Sigmoid colon (tissue), 7 donors: ENCODE data around the gene CHCHD6. TPM values are rescaled to one million over a fixed set of nuclear protein-coding genes. Genes with fewer than 3 reads are reported as not detected.

Experiments used
- DNase-seq: peaks from one replicate; pipeline ENCODE4 v3.0.0-alpha.2; 2019
- H3K27ac ChIP-seq, 4 donors: fragments of 200-600 bp; sonication (generic); one replicate each; pipeline ENCODE4 v1.5.1; 2016 to 2019; ENCODE audit warnings: mild to moderate bottlenecking in 1 of 4
- H3K27me3 ChIP-seq, 3 donors: fragments of 200-600 bp; sonication (generic); one replicate each; pipeline ENCODE4 v1.5.1; 2019; ENCODE audit warnings: mild to moderate bottlenecking in 1 of 3
- H3K36me3 ChIP-seq, 4 donors: fragments of 200-600 bp; sonication (generic); one replicate each; pipeline ENCODE4 v1.5.1; 2016 to 2019
- H3K4me1 ChIP-seq, 4 donors: fragments of 200-600 bp; sonication (generic); one replicate each; pipeline ENCODE4 v1.5.1; 2017 to 2019
- H3K4me3 ChIP-seq, 4 donors: fragments of 200-600 bp; sonication (generic); one replicate each; pipeline ENCODE4 v1.5.1; 2017 to 2019; ENCODE audit warnings: mild to moderate bottlenecking in 2 of 4, moderate library complexity in 1 of 4
- H3K9me3 ChIP-seq, 4 donors: fragments of 200-600 bp in 3 of 4; sonication (generic) in 3 of 4; one replicate each; pipeline versions ENCODE4 v1.5.1 to v1.6.1; 2013 to 2019
- CTCF ChIP-seq, 4 experiments: fragments of 450-650 bp in 3 of 4; fragments of 200-600 bp in 1 of 4; IDR thresholded peaks; one replicate each; pipeline ENCODE4 v1.5.1; 2016 to 2019; ENCODE audit warnings: antibody characterized with exemption in 4 of 4, mild to moderate bottlenecking in 3 of 4, moderate library complexity in 2 of 4
- EP300 ChIP-seq, 4 donors: sonication (generic); formaldehyde crosslinking; IDR thresholded peaks; one replicate each; pipeline ENCODE4 v1.6.1; 2017; ENCODE audit warnings: antibody characterized with exemption in 4 of 4
- POLR2A ChIP-seq, 2 donors: fragments of 450-650 bp; IDR thresholded peaks; one replicate each; pipeline ENCODE4 v1.6.1; 2016; ENCODE audit warnings: antibody characterized with exemption in 2 of 2, mild to moderate bottlenecking in 2 of 2, moderate library complexity in 2 of 2
- POLR2AphosphoS5 ChIP-seq, 4 donors: sonication (generic); formaldehyde crosslinking; IDR thresholded peaks; one replicate each; pipeline ENCODE4 v1.6.1; 2017; ENCODE audit warnings: antibody characterized with exemption in 4 of 4
- WGBS, 2 donors: extraction: QIAGEN DNeasy Blood & Tissue Kit; methylation state at CpG; one replicate each; pipeline ENCODE4 v1.1.7; 2013; 5-methylcytosine and 5-hydroxymethylcytosine counted together
- intact Hi-C: fragments of 100-400 bp; cut with DNase I; formaldehyde crosslinking; loops from one replicate; pipeline ENCODE4 v1.15.1; 2023
- polyA plus RNA-seq, 3 donors: library from polyadenylated mRNA; stranded (reverse); fragments of 200-250 nt; gene quantifications; one replicate each; pipeline ENCODE4 v1.2.3, GENCODE V29; 2013
- total RNA-seq, 4 donors: library from RNA; depleted of rRNA; stranded (reverse); fragments of >200 nt; gene quantifications; one replicate each; pipeline ENCODE4 v1.1.0, GENCODE V29; 2016
- donor health status: healthy with polysubstance abuse.
- donor health status: Bipolar disorder and iron deficiency.
- donor health status: healthy.

The CHCHD6 gene
- total and polyA plus RNA-seq, 7 donors, result 8.0 to 20.9 (median 14.4) TPM

GRCh38 chr3:126992216-126992615 lies 288.2 kb downstream of the CHCHD6 start:
- Histone ChIP-seq H3K27me3 (no peaks in the 10 kb centered on the region), H3K36me3 (peaks cover 0 to 30% (median 7%) of the 10 kb centered on the region in 4 donors), H3K9me3 (no peaks in the 10 kb centered on the region), H3K4me3 (no peak overlapping the region), H3K4me1 (peaks cover 0 to 17% (median 14%) of the 10 kb centered on the region in 4 donors), H3K27ac (peak overlapping the region in 1 of 4 donors; percentile 1)
- no peak for DNase-seq
- TF ChIP-seq EP300 (IDR thresholded peaks at IDR 0.05), result no peak
- no peak for TF ChIP-seq CTCF (IDR thresholded peaks at IDR 0.05)
- TF ChIP-seq POLR2A (IDR thresholded peaks at IDR 0.05), result no peak
- TF ChIP-seq POLR2AphosphoS5 (IDR thresholded peaks at IDR 0.05), result no peak
- 96 to 98% methylated on average over 7 of the region's 7 CpGs for WGBS, 2 donors
- intact Hi-C loops, result no loop called here

GRCh38 chr3:126992776-126993175 lies 288.7 kb downstream of the CHCHD6 start:
- WGBS, 2 donors, result 92 to 94% methylated on average over 8 of the region's 8 CpGs
- DNase-seq, result no peak
- no peak for TF ChIP-seq EP300 (IDR thresholded peaks at IDR 0.05)
- no peak for TF ChIP-seq CTCF (IDR thresholded peaks at IDR 0.05)
- TF ChIP-seq POLR2A (IDR thresholded peaks at IDR 0.05), result no peak
- no peak for TF ChIP-seq POLR2AphosphoS5 (IDR thresholded peaks at IDR 0.05)
- Histone ChIP-seq H3K27me3 (no peaks in the 10 kb centered on the region), H3K27ac (peak overlapping the region in 1 of 4 donors; percentile 1), H3K4me3 (no peak overlapping the region), H3K4me1 (peaks cover 0 to 17% (median 14%) of the 10 kb centered on the region in 4 donors), H3K36me3 (peaks cover 0 to 30% (median 7%) of the 10 kb centered on the region in 4 donors), H3K9me3 (no peaks in the 10 kb centered on the region)
- intact Hi-C loops, result no loop called here

- Histone ChIP-seq H3K4me3 (no peak overlapping the region), H3K36me3 (peaks cover 0 to 28% (median 7%) of the 10 kb centered on the region in 4 donors), H3K4me1 (peaks cover 0 to 17% (median 14%) of the 10 kb centered on the region in 4 donors), H3K27me3 (no peaks in the 10 kb centered on the region), H3K9me3 (no peaks in the 10 kb centered on the region), H3K27ac (peak overlapping the region in 1 of 4 donors; percentile 1)
- WGBS, 2 donors, result 94 to 95% methylated on average over 9 of the region's 9 CpGs
- intact Hi-C loops, result no loop called here
- no peak for DNase-seq
- TF ChIP-seq POLR2A (IDR thresholded peaks at IDR 0.05), result no peak
- TF ChIP-seq POLR2AphosphoS5 (IDR thresholded peaks at IDR 0.05), result no peak
- no peak for TF ChIP-seq EP300 (IDR thresholded peaks at IDR 0.05)
- TF ChIP-seq CTCF (IDR thresholded peaks at IDR 0.05), result no peak
These were observed 289.4 kb downstream of the CHCHD6 start for GRCh38 chr3:126993436-126993835.

- Histone ChIP-seq H3K27ac (peak overlapping the region in 3 of 4 donors; percentile 7 to 62 (median 33)), H3K36me3 (peaks cover 0 to 14% (median 2%) of the 10 kb centered on the region in 4 donors), H3K4me3 (no peak overlapping the region), H3K9me3 (no peaks in the 10 kb centered on the region), H3K4me1 (peaks cover 0 to 17% (median 14%) of the 10 kb centered on the region in 4 donors), H3K27me3 (no peaks in the 10 kb centered on the region)
- 67 to 76% methylated on average over 10 of the region's 10 CpGs for WGBS, 2 donors
- TF ChIP-seq POLR2A (IDR thresholded peaks at IDR 0.05) (no peak), CTCF (IDR thresholded peaks at IDR 0.05) (no peak), EP300 (IDR thresholded peaks at IDR 0.05) (no peak), POLR2AphosphoS5 (IDR thresholded peaks at IDR 0.05) (no peak)
- DNase-seq, result no peak
- intact Hi-C loops, result no loop called here
These were observed 290.7 kb downstream of the CHCHD6 start for GRCh38 chr3:126994661-126995245.
